PC-3 (cell line): Measurements from ENCODE around the gene KRT35. TPM values are rescaled to one million over a fixed set of nuclear protein-coding genes. Genes with fewer than 3 reads are reported as not detected.

Experiments used
- ATAC-seq: fragments of 200-7000 bp; cut with Tn5 transposase; 2 replicates; pipeline ENCODE4 v1.9.1; 2020; ENCODE audit warnings: mild to moderate bottlenecking, moderate library complexity
- BruUV-seq: library from RNA; stranded (reverse); fragments of 400-500 nt; replicated peaks from 2 replicates; lab custom pipeline; 2021; lab: Mats Ljungman, UMichigan
- CTCF ChIA-PET: fragments of 300-600 bp; sonication (Branson Sonifier 250); formaldehyde crosslinking; loops from one replicate; lab custom pipeline; 2022; ENCODE audit warnings: antibody characterized with exemption; lab: Charles Lee
- POLR2A ChIA-PET: fragments of 300-600 bp; sonication (Branson Sonifier 250); formaldehyde crosslinking; loops from one replicate; lab custom pipeline; 2022; ENCODE audit warnings: antibody characterized with exemption; ENCODE audit not compliant: unreplicated experiment; lab: Charles Lee
- DNase-seq: peaks from one replicate; pipeline ENCODE4 v3.0.0-alpha.2; 2015
- H2AFZ ChIP-seq: fragments of 300-600 bp; sonication (generic); 2 replicates; pipeline ENCODE4 v1.6.0; 2016; ENCODE audit warnings: antibody characterized with exemption, low read length
- H3F3A ChIP-seq: fragments of 300-600 bp; sonication (generic); one replicate; pipeline ENCODE4 v1.6.0; 2017; ENCODE audit warnings: antibody characterized with exemption, low read length, control low read depth, mild to moderate bottlenecking; ENCODE audit not compliant: unreplicated experiment
- H3K27ac ChIP-seq: fragments of 300-600 bp; sonication (generic); 2 replicates; pipeline ENCODE4 v1.5.1; 2016; ENCODE audit warnings: mild to moderate bottlenecking, low read length
- H3K27me3 ChIP-seq: fragments of 300-600 bp; sonication (generic); 2 replicates; pipeline ENCODE4 v1.6.1; 2016; ENCODE audit warnings: low read length, mixed read lengths
- H3K36me3 ChIP-seq: fragments of 300-600 bp; sonication (generic); 2 replicates; pipeline ENCODE4 v1.6.1; 2016; ENCODE audit warnings: low read depth, mixed run types, low read length, mixed read lengths
- H3K4me1 ChIP-seq: fragments of 300-600 bp; sonication (generic); 2 replicates; pipeline ENCODE4 v1.5.1; 2016; ENCODE audit warnings: low read length; ENCODE audit not compliant: insufficient read depth
- H3K4me2 ChIP-seq: fragments of 300-600 bp; sonication (generic); 2 replicates; pipeline ENCODE4 v1.6.0; 2016; ENCODE audit warnings: low read length
- H3K4me3 ChIP-seq: fragments of 300-600 bp; sonication (generic); 2 replicates; pipeline ENCODE4 v1.5.1; 2016; ENCODE audit warnings: mild to moderate bottlenecking, low read length, mixed read lengths
- H3K79me2 ChIP-seq: fragments of 300-600 bp; sonication (generic); 2 replicates; pipeline ENCODE4 v1.6.1; 2017; ENCODE audit warnings: low read length, mixed read lengths
- H3K9ac ChIP-seq: fragments of 300-600 bp; sonication (generic); 2 replicates; pipeline ENCODE4 v1.6.0; 2016; ENCODE audit warnings: mild to moderate bottlenecking, low read length
- H3K9me2 ChIP-seq: fragments of 300-600 bp; sonication (generic); replicated peaks from 2 replicates; pipeline ENCODE4 v1.6.1; 2016; ENCODE audit warnings: mixed run types, low read length, mixed read lengths
- H3K9me3 ChIP-seq: fragments of 300-600 bp; sonication (generic); 2 replicates; pipeline ENCODE4 v1.6.1; 2016; ENCODE audit warnings: low read length, mixed read lengths
- H4K20me1 ChIP-seq: fragments of 300-600 bp; sonication (generic); 2 replicates; pipeline ENCODE4 v1.6.1; 2016; ENCODE audit warnings: low read length, mixed read lengths
- CTCF ChIP-seq: fragments of 300-600 bp; sonication (generic); conservative IDR thresholded peaks from 2 replicates; pipeline ENCODE4 v1.5.1; 2017; ENCODE audit warnings: antibody characterized with exemption, low read depth, mild to moderate bottlenecking, low read length
- EZH2 ChIP-seq: fragments of 300-600 bp; sonication (generic); IDR thresholded peaks from one replicate; pipeline ENCODE4 v1.6.1; 2017; ENCODE audit warnings: antibody characterized with exemption, mild to moderate bottlenecking, low read length; ENCODE audit not compliant: unreplicated experiment
- EZH2phosphoT487 ChIP-seq: fragments of 300-600 bp; sonication (generic); IDR thresholded peaks from 2 replicates; pipeline ENCODE4 v1.6.1; 2018; ENCODE audit warnings: mild to moderate bottlenecking, antibody characterized with exemption, low read length, borderline replicate concordance
- intact Hi-C: fragments of 100-400 bp; cut with micrococcal nuclease; formaldehyde crosslinking; loops from 2 replicates; pipeline ENCODE4 v1.9.0; 2023
- total RNA-seq: library from RNA; depleted of rRNA; stranded (reverse); fragments of >200 nt; gene quantifications from 2 replicates; pipeline ENCODE4 v1.2.3, GENCODE V29; 2014

The KRT35 gene
- total RNA-seq, 1 experiment from 2014 or later, result not detected

GRCh38 chr17:41522301-41523224, 41.6 kb upstream of the KRT35 start:
- Histone ChIP-seq H3K4me2 (peak overlapping the region; percentile 94), H3K27ac (peak overlapping the region; percentile 97), H2AFZ (no peak overlapping the region), H3K9me3 (no peaks in the 10 kb centered on the region), H3K4me1 (peaks cover 73% of the 10 kb centered on the region), H3K27me3 (no peaks in the 10 kb centered on the region), H3K9me2 (no peaks in the 10 kb centered on the region), H3K79me2 (peaks cover 27% of the 10 kb centered on the region), H3K9ac (peak overlapping the region; percentile 84), H3F3A (peaks cover 18% of the 10 kb centered on the region), H3K4me3 (no peak overlapping the region), H3K36me3 (peaks cover 23% of the 10 kb centered on the region), H4K20me1 (peaks cover 12% of the 10 kb centered on the region)
- BruUV-seq, result TSS peak; percentile 37
- TF ChIP-seq EZH2 (no peak), CTCF (no peak)
- ATAC-seq (peak; percentile 12), DNase-seq (peak; percentile 74)
- intact Hi-C loops, result loop anchor here (10.0 kb wide), 1 partner anchor 118 kb away; no protein-coding TSS in a partner anchor
- POLR2A ChIA-PET, result interaction anchor here (0.5 to 2.7 kb wide), 4 partner anchors 26 to 450 kb away, joined by 3 to 14 read pairs (median 4); no protein-coding TSS in a partner anchor
- CTCF ChIA-PET, result interaction anchor here (0.6 to 2.7 kb wide), 5 partner anchors 26 to 613 kb away, joined by 4 to 30 read pairs (median 7); no protein-coding TSS in a partner anchor

GRCh38 chr17:41521574-41522261, 40.8 kb upstream of the KRT35 start:
- Histone ChIP-seq H3K9me2 (no peaks in the 10 kb centered on the region), H3K27ac (peak overlapping the region; percentile 97), H3K4me2 (peak overlapping the region; percentile 60), H3K9me3 (no peaks in the 10 kb centered on the region), H3K79me2 (peaks cover 19% of the 10 kb centered on the region), H3K4me1 (peaks cover 76% of the 10 kb centered on the region), H3K36me3 (peaks cover 15% of the 10 kb centered on the region), H3K27me3 (no peaks in the 10 kb centered on the region), H3K9ac (peak overlapping the region; percentile 84), H4K20me1 (peaks cover 4% of the 10 kb centered on the region), H3F3A (peaks cover 12% of the 10 kb centered on the region), H2AFZ (no peak overlapping the region), H3K4me3 (peak overlapping the region; percentile 42; the same call in 1 of the 2 replicates)
- TF ChIP-seq CTCF (no peak), EZH2 (no peak), EZH2phosphoT487 (no peak)
- ATAC-seq, result peak; percentile 60
- CTCF ChIA-PET, result interaction anchor here (0.6 to 2.7 kb wide), 7 partner anchors 11 to 612 kb away, joined by 4 to 30 read pairs (median 6); no protein-coding TSS in a partner anchor
- no TSS peak for BruUV-seq
- POLR2A ChIA-PET, result interaction anchor here (0.5 to 2.7 kb wide), 5 partner anchors 26 to 451 kb away, joined by 3 to 14 read pairs (median 4); no protein-coding TSS in a partner anchor
- intact Hi-C loops, result loop anchor here (1.0 to 10.0 kb wide), 2 partner anchors 27 to 117 kb away; no protein-coding TSS in a partner anchor
- peak; percentile 95 for DNase-seq
